HepG2 (cell line): ENCODE measurements around the gene PSME3IP1. TPM values are rescaled to one million over a fixed set of nuclear protein-coding genes. Genes with fewer than 3 reads are reported as not detected.

ENCODE experiments used
- BCL3 ChIP-seq: sonication (generic); formaldehyde crosslinking; IDR thresholded peaks from 2 replicates; pipeline ENCODE4 v1.5.1; 2020; ENCODE audit warnings: mild to moderate bottlenecking, missing genetic modification reagents, moderate library complexity
- MAF1 ChIP-seq: sonication (generic); formaldehyde crosslinking; IDR thresholded peaks from 2 replicates; pipeline ENCODE4 v1.5.0; 2020; ENCODE audit warnings: missing genetic modification reagents, borderline replicate concordance
- PRDM10 ChIP-seq: sonication (generic); formaldehyde crosslinking; IDR thresholded peaks from 2 replicates; pipeline ENCODE4 v1.4.0; 2020; ENCODE audit warnings: low read depth, missing genetic modification reagents
- RFXANK ChIP-seq: IDR thresholded peaks from 2 replicates; pipeline ENCODE4 v1.6.1; 2016
- RXRB ChIP-seq: IDR thresholded peaks from 2 replicates; pipeline ENCODE4 v1.6.1; 2016; ENCODE audit warnings: borderline replicate concordance, missing genetic modification reagents, missing compliant biosample characterization
- SKIL ChIP-seq: sonication (generic); formaldehyde crosslinking; IDR thresholded peaks from 2 replicates; pipeline ENCODE4 v1.8.0; 2022; ENCODE audit warnings: missing genetic modification reagents, mild to moderate bottlenecking, moderate library complexity, borderline replicate concordance
- TEAD3 ChIP-seq: optimal IDR thresholded peaks from 2 replicates; pipeline ENCODE3; 2016; ENCODE audit warnings: borderline replicate concordance
- TRIM22 ChIP-seq: fragments of 450-650 bp; IDR thresholded peaks from 2 replicates; pipeline ENCODE4 v1.6.1; 2017
- ZNF335 ChIP-seq: sonication (generic); formaldehyde crosslinking; IDR thresholded peaks from 2 replicates; pipeline ENCODE4 v1.4.0; 2020; ENCODE audit warnings: missing genetic modification reagents
- ZNF598 ChIP-seq: sonication (generic); formaldehyde crosslinking; IDR thresholded peaks from 2 replicates; pipeline ENCODE4 v1.5.1; 2020; ENCODE audit warnings: mild to moderate bottlenecking, missing genetic modification reagents, borderline replicate concordance
- ZNF740 ChIP-seq: sonication (generic); formaldehyde crosslinking; IDR thresholded peaks from 2 replicates; pipeline ENCODE4 v1.4.0; 2020; ENCODE audit warnings: missing genetic modification reagents
- ZZZ3 ChIP-seq: sonication (generic); formaldehyde crosslinking; IDR thresholded peaks from 2 replicates; pipeline ENCODE4 v1.4.0; 2020; ENCODE audit warnings: missing genetic modification reagents, mild to moderate bottlenecking, borderline replicate concordance
- polyA plus RNA-seq, 8 experiments: library from polyadenylated mRNA; depleted of rRNA in 3 of 8; stranded (reverse) in 7 of 8; unstranded in 1 of 8; fragments of >200 nt; fragmentation: Illumina TruSeq in 4 of 8; extraction: Trizol in 4 of 8; gene quantifications; 2 replicates each; pipeline versions ENCODE4 v1.2.1 to v1.2.3, GENCODE V29; 2011 to 2016; ENCODE audit warnings: low read depth in 4 of 8, missing spikeins in 1 of 8, mixed read lengths in 1 of 8; ENCODE audit not compliant: insufficient read depth in 1 of 8
- total RNA-seq, 5 experiments: library from RNA; depleted of rRNA; stranded (reverse); fragments of >200 nt; fragmentation: Illumina TruSeq; extraction: Trizol; gene quantifications; 2 replicates each; pipeline ENCODE4 v1.2.3, GENCODE V29; 2016; ENCODE audit warnings: low read depth in 1 of 5
- TF ChIP-seq, protein P1 (sequence below): sonication (generic); formaldehyde crosslinking; IDR thresholded peaks from 2 replicates; pipeline ENCODE4 v1.4.0; 2020; ENCODE audit warnings: missing genetic modification reagents

Gene PSME3IP1
- total and polyA plus RNA-seq, 2 of the 13 experiments (the other 11 are each of a cell fraction or from before 2014, with no cell fraction given) = 90.8 to 99.8 TPM

GRCh38 chr16:57185945-57186871 is at the start of gene PSME3IP1, which contains the start of gene RSPRY1 (continued):
- TF ChIP-seq, protein P1, sequence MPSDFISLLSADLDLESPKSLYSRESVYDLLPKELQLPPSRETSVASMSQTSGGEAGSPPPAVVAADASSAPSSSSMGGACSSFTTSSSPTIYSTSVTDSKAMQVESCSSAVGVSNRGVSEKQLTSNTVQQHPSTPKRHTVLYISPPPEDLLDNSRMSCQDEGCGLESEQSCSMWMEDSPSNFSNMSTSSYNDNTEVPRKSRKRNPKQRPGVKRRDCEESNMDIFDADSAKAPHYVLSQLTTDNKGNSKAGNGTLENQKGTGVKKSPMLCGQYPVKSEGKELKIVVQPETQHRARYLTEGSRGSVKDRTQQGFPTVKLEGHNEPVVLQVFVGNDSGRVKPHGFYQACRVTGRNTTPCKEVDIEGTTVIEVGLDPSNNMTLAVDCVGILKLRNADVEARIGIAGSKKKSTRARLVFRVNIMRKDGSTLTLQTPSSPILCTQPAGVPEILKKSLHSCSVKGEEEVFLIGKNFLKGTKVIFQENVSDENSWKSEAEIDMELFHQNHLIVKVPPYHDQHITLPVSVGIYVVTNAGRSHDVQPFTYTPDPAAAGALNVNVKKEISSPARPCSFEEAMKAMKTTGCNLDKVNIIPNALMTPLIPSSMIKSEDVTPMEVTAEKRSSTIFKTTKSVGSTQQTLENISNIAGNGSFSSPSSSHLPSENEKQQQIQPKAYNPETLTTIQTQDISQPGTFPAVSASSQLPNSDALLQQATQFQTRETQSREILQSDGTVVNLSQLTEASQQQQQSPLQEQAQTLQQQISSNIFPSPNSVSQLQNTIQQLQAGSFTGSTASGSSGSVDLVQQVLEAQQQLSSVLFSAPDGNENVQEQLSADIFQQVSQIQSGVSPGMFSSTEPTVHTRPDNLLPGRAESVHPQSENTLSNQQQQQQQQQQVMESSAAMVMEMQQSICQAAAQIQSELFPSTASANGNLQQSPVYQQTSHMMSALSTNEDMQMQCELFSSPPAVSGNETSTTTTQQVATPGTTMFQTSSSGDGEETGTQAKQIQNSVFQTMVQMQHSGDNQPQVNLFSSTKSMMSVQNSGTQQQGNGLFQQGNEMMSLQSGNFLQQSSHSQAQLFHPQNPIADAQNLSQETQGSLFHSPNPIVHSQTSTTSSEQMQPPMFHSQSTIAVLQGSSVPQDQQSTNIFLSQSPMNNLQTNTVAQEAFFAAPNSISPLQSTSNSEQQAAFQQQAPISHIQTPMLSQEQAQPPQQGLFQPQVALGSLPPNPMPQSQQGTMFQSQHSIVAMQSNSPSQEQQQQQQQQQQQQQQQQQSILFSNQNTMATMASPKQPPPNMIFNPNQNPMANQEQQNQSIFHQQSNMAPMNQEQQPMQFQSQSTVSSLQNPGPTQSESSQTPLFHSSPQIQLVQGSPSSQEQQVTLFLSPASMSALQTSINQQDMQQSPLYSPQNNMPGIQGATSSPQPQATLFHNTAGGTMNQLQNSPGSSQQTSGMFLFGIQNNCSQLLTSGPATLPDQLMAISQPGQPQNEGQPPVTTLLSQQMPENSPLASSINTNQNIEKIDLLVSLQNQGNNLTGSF (CRISPR knock-in tag) = 0 out of 2 replicates have a peak, but pooled peaks have one; percentile 25
- no peak for TF ChIP-seq ZNF598 (CRISPR knock-in tag)
- TF ChIP-seq PRDM10 (CRISPR knock-in tag) = no peak
- peak; percentile 31; the same call in 1 of the 2 replicates for TF ChIP-seq ZNF335 (CRISPR knock-in tag)
- no peak for TF ChIP-seq SKIL (CRISPR knock-in tag)
- peak; percentile 64; the same call in 1 of the 2 replicates for TF ChIP-seq ZNF740 (CRISPR knock-in tag)
- TF ChIP-seq BCL3 (CRISPR knock-in tag) = 0 out of 2 replicates have a peak, but pooled peaks have one; percentile 44
- TF ChIP-seq RFXANK = no peak
- peak; percentile 100 for TF ChIP-seq TRIM22
- TF ChIP-seq TEAD3 = no peak
- peak; percentile 18; the same call in 1 of the 2 replicates for TF ChIP-seq RXRB (CRISPR knock-in tag)
- peak; percentile 71; the same call in 1 of the 2 replicates for TF ChIP-seq ZZZ3
- no peak for TF ChIP-seq MAF1 (CRISPR knock-in tag)
